Limb (tissue), 2 donors: Measurements from ENCODE around the gene LRSAM1.
"Not testable (repeated sequence)": the region's sequence is repeated elsewhere in the genome, so short reads cannot be mapped to it uniquely, and the experiment has no call there.

Experiments used
- DNase-seq, 2 donors: peaks; one replicate each; pipeline ENCODE4 v3.0.0-alpha.2; 2016; ENCODE audit errors: extremely low spot score in 2 of 2

The LRSAM1 gene

GRCh38 chr9:127457191-127457878 is 6.0 kb downstream of the LRSAM1 start:
- DNase-seq = no peak

GRCh38 chr9:127458921-127459320 is 7.6 kb downstream of the LRSAM1 start:
- no peak for DNase-seq

- DNase-seq = no peak
Observed at GRCh38 chr9:127463382-127463781, 12.1 kb downstream of the LRSAM1 start.

- peak in 1 of 2 donors; percentile 26 for DNase-seq
Observed at GRCh38 chr9:127463911-127464310, 12.6 kb downstream of the LRSAM1 start.

- DNase-seq = not testable (repeated sequence)
Observed at GRCh38 chr9:127466407-127466917, 15.2 kb downstream of the LRSAM1 start.

GRCh38 chr9:127467621-127468020 is 16.3 kb downstream of the LRSAM1 start:
- no peak for DNase-seq

- DNase-seq = no peak
Observed at GRCh38 chr9:127470662-127471061, 19.4 kb downstream of the LRSAM1 start.

GRCh38 chr9:127473501-127473900 is 22.2 kb downstream of the LRSAM1 start:
- DNase-seq = no peak

- DNase-seq = no peak
Observed at GRCh38 chr9:127473932-127474331, 22.6 kb downstream of the LRSAM1 start.

- DNase-seq = no peak
Observed at GRCh38 chr9:127474592-127474991, 23.3 kb downstream of the LRSAM1 start.

GRCh38 chr9:127479507-127480081 is 28.3 kb downstream of the LRSAM1 start:
- no peak for DNase-seq

- DNase-seq = no peak
Observed at GRCh38 chr9:127482662-127483061, 31.4 kb downstream of the LRSAM1 start.

- DNase-seq = no peak
Observed at GRCh38 chr9:127485995-127486394, 34.7 kb downstream of the LRSAM1 start.

GRCh38 chr9:127488946-127489345 is 37.6 kb downstream of the LRSAM1 start:
- no peak for DNase-seq

GRCh38 chr9:127489471-127490115 is 38.3 kb downstream of the LRSAM1 start:
- DNase-seq = no peak

GRCh38 chr9:127490535-127491230 is 39.4 kb downstream of the LRSAM1 start:
- DNase-seq = no peak

GRCh38 chr9:127491516-127491915 is 40.2 kb downstream of the LRSAM1 start:
- DNase-seq = no peak

GRCh38 chr9:127492616-127493015 is 41.3 kb downstream of the LRSAM1 start:
- no peak for DNase-seq

- DNase-seq = no peak
Observed at GRCh38 chr9:127493592-127494303, 42.4 kb downstream of the LRSAM1 start.

- DNase-seq = no peak
Observed at GRCh38 chr9:127494304-127494702, 43.0 kb downstream of the LRSAM1 start.

- no peak for DNase-seq
Observed at GRCh38 chr9:127495884-127496555, 44.7 kb downstream of the LRSAM1 start.
